ENCODE data around the gene ZNF319.

ZNF319 gene

DNA sequence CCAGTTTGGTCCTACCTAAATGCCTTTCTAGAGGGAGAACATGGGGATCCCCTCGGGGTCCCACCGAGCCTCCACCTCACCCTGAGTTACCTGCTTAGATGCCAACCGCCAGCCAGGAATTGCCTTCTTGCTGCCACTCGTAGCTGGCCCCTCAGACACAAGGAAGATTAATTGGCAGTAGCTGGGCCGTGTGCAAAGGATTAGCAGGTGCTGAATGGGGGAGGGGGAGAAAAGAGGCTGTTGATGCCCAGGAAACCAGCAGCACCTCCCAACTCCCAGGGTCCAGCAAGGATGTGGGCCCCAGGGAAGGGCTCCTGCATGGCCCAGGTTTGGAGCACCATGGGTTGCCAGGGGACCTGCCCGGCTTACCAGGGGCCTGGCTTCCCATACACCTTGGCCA, 29.5 kb downstream of the ZNF319 start, which contains the start of gene CNGB1:
Gene CNGB1, minus strand, starts transcription at position 159 of the 400 bp plus-strand sequence. CDS start 3,842 bp downstream, outside the sequence.
- DNase-seq, result no peak

DNA sequence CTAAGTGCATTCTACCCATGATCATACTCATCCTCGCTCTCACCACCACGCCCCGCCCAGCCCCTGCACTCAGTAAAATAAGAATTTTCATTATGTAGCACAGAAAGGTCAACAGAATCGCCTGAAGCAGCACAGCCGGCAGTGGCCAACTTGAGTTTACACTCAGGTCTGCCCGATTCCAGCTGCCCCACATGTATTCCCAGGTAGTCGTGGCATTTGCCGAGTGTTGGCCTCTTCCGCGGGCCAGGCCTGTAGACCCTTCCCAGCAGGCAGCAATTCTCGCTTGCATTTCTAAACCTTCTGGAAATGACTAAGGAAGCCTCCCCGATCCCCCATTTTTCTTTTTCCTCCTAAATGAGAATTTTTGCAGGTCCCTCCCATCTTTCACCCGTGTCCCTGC, 30.2 kb downstream of the ZNF319 start:
- no peak for DNase-seq

DNA sequence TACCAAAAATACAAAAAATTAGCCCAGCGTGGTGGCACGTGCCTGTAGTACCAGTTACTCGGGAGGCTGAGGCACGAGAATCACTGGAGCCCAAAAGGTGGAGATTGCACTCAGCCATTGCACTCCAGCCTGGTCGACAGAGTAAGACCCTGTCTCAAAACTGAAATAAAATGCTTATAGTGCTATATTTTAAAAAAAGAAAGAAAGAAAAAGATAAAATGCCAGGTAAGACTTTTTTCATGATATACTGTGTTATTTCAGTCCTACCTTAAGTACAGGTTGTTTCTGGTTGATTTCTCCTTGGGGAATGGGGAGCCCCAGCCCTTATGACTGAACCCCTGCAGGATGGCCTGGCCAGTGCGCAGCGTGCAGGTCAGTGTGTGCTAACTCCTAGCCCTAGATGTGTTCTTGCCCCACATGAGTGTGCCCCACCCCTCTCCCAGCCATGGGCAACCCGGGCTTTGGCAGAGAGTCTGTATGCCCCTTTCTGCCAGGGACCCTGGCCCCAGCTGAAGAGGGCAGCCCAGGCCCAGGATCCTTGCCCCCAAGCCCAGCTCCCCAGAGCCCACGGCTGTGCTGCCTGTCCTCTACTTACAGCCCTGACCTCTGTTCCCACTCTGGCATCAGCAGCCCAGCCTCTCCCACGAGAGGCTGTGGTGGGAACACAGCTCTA, 30.9 kb downstream of the ZNF319 start:
- DNase-seq, result no peak

DNA sequence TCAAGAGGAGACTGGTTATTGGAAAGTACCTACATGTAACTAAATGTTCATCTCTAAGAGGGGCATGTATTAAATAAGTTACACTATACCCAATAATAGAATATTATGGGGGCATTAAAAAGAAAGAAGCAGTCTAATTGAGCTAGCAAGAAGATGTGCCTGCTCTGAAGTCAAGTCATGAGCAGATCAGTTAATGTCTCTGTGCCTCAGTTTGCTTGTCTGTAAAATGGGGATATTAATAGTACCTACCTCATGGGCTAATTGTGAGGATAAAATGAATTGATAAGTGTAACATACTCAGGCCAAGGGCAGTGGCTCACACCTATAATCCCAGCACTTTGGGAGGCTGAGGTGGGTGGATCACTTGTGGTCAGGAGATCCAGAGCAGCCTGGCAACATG, 32.6 kb downstream of the ZNF319 start:
- no peak for DNase-seq

GRCh38 chr16:57966986-57967385, 33.5 kb downstream of the ZNF319 start:
- DNase-seq, result no peak

GRCh38 chr16:57966204-57966771, 34.2 kb downstream of the ZNF319 start:
- DNase-seq, result no peak

DNA sequence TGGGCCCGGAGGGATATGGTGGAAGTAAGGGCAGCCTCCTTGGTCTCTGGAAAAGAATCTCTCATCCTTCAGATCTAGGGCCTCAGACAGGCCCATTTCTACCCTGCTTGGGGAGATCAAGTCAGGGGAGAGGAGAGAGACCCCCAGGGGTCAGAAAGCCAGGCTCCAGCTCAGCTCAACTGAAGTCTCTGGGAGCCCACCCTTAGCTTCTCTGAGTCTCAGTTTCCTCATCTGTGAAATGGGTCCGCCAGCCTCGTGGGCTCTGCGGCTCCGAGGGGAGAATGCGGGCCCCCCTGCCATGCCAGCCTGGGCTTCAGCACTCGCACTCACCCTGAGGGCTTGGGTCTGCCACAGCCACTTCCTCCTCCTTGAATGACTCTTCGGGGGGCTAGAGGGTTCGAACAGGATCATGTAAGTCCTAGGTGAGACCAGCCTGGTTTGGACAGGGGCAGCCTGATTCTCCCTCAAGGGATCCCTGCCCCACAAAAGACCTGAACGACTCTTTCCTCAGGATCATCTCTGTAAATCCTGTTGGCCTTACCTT, 36.2 kb downstream of the ZNF319 start:
- DNase-seq, result no peak

GRCh38 chr16:57962756-57963155, 37.7 kb downstream of the ZNF319 start:
- DNase-seq, result no peak

DNA sequence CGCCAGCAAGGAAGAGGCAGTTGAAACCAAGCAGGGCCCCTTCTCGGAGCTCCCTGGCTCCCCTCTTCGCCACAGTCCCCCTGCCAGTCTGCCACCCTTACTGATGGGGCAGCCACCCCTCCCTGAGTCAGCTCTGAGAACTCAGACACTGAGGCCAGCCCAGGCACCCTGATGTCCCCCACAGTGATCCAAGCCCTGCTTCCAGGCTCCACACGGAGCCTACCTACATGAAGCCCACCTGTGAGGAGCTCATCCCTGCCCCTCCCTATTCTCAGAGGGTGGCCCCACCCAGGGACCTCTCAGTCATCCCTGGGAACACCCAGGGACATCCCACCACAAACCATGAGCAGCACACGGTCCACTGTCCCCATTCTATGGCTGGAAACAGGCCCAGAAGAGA, 38.4 kb downstream of the ZNF319 start:
- DNase-seq, result no peak

- DNase-seq, result no peak
Observed at GRCh38 chr16:57961538-57961937, 38.9 kb downstream of the ZNF319 start.

DNA sequence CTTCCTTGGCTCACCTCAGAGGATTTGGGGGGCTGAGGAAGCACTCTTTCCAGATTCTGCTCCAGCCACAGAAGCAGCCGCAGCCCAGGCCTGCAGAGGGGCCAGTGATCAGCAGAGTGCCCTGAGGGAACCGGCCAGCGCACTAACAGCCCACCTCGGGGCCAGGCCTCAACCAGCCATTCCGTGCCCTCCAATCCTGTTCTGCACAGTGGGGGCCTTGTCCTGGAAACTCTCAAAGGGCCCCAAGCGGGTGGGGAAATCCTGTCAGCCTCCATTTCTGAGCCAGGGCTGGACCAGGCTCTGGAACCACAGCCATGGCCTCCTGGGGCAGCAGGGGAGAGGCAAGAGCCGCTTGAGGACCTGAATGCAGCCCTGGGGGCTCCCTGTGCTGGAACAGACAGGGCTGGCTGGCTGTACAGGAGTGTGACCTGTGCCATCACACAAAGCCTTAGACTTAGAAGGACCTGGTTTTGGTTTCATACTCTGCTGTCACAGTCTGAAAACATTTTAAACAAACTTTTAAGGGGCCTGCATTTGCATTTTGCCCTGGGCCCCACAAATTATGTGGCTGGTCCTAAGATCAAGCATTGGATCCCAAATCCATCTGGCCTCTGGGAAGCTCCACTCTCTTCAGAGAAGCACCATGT, 39.5 kb downstream of the ZNF319 start:
- DNase-seq, result no peak

DNA sequence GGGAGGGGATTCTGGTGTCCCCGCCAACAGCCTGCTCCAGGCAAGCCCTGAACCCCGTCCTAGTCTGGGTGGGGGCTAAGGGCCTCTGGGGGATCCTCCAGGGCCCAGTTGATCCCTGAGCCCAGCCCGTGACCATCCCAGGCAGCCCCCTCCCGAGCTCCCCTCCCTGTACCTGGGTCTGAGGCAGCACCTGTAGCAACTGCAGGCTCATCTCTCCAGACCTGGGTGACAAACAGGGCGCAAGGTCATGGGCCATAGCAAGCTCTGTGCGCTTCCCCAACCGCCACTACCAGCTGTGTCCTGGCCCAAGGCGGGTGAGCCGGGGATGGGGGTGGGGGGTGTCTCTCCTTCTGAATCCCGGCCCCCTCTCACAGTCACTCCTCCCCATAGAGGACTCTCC, 40.2 kb downstream of the ZNF319 start:
- no peak for DNase-seq

GRCh38 chr16:57959804-57960203, 40.7 kb downstream of the ZNF319 start:
- DNase-seq, result no peak

DNA sequence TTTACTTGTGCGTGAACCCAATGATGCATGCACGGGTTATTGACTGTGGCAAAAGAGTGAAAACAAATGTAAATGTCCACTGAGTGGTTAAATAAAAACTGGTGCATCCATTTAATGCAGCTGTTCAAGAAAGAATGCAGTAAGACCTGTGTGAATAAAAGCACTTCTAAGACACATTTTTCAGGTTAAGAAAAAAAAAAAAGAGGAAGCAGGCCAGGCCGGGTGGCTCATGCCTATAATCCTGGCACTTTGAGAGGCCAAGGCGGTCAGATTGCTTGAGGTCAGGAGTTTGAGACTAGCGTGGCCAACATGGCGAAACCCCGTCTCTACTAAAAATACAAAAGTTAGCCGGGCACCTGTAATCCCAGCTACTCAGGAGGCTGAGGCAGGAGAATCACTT, 41.4 kb downstream of the ZNF319 start:
- DNase-seq, result no peak

DNA sequence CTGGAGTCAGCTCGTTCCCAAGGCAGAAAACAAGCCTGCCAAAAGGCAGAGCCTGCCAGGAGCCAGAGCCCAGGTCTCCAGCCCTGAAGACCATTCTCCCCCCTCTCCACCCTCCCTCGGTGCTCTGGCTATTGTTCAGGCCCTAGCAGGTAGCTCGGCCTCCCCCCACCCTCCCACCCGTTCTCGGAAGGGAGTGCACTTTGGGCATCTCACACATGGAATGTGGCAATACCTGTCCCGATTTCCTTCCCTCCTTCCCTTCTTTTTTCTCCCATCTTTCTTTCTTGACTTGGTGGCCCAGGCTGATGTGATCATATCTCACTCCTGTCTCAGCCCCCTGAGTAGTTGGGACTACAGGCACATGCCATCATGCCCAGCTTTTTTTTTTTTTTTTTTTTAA, 41.9 kb downstream of the ZNF319 start:
- DNase-seq, result no peak

DNA sequence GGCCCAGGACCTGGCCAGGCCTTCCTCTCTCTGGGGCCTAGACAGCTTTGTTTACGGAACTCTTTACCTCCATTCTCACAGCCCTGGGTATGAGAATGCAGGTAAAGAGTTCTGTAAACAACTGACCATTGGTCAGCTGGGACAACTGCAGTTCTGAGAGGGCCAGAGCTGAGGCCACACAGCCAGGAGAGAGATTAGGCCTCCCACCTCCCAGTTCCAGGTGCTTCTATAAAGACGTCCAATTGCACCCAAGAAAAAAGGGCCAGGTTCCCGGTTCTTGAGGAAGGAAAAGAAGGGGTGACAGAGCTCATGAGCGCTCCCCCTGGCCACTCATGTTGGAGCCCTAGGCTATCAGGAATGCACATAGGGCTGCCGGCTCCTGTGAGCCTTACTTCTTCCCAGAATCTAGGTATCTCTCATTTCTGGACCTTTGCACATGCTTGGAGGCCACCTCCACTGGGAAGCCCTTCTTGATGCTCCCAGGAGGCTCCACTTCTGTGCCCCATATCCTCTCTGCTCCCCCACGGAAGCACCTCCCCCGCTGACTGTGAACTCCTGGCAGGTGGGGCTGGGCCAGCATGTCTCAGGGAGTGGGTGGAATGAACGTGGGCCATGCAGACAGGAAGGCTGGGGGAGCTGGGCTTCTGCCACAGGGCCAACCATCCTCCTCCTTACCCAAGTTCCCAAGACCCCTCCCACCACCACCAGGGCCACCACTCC, 42.6 kb downstream of the ZNF319 start:
- DNase-seq, result no peak

DNA sequence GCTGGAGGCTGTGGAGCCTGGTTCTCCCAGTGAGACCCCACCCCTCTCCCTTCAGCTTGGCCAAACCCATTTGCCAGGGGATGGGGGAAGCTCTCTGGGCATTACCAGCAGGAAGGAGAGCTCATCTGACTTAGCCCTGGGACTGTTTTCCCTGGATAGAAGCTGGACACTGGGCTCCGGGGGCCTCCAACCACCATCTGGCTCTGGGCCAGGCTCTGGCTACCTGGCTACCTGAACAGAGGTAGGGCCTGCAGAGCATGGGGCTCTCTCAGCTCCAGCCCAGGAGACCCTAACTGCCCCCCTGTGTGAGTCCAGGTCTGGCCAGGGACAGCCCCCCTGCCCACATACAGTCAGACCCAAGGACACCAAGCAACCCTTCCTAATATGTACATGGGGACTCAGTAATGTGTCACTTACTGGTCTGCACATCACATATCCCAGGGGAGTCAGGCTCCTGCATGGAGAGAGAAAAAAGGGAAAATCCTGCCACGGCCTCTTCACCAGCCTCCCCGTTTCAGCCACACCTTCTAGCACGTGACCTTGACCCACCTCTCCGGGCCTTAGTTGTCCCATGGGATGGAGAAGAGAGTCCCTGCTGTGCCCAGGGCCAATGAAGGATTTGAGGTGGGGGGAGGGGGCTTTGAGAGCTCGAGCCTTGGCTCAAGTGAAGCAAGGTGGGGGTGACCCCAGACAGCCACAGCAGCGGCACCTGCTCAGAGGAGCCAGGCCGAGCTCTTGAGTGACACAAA, 43.4 kb downstream of the ZNF319 start:
- DNase-seq, result no peak

DNA sequence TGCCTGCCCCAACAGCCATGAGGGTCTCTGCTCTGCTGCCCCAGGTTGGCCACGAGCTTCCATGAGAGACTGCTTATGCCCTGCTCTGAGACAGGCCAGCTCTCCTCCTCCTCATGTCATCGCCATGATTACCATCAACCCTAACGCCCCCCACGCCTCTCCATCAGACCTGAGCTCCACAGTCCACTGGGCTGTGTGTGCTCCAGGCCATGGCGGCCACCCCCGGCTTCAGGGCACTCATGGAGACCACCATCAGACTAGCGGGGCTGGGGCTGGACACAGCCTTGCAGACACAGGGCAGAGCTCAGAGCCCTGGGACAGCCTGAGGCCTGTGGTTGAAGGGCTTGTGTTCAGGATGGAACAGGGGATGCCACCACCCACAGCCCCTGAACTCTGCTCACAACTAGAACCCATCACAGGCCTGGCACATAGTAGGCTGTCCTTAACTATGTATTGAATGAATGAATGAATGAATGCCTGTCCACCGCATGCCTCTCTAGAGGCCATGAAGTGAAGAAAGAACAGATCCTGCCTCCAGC, 44.1 kb downstream of the ZNF319 start:
- DNase-seq, result no peak

GRCh38 chr16:57955572-57956188, 44.8 kb downstream of the ZNF319 start:
- DNase-seq, result no peak

- no peak for DNase-seq
Observed at GRCh38 chr16:57953857-57954256, 46.6 kb downstream of the ZNF319 start.

DNA sequence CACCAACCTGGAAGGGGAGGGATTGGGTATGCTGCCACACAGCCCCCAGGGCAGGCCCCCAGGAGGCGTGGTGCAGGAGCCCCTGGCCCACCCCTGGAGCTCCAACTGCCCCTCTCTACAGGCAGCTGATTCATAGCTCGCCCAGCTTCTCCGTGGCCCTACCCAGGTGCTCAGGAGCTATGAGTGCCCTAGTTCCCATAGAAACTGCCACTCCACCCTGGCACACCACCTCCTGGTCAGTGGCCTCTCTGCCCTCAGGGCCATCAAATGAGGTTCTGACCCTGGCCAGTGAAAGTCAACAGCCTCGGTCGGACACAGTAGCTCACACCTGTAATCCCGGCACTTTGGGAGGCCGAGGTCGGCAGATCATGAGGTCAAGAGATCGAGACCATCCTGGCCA, 47.6 kb downstream of the ZNF319 start:
- DNase-seq, result no peak

All from NCI-H748 treated with DMSO at 0.1 percent for 48 hours (cell line).